Parathyroid adenoma (tissue), 2 donors: ENCODE results near the gene POU3F1.

ENCODE experiments used
- H2AFZ ChIP-seq: fragments of 300-600 bp; sonication (generic); one replicate; pipeline ENCODE4 v1.7.0; 2017; ENCODE audit warnings: antibody characterized with exemption, mild to moderate bottlenecking
- H3K27ac ChIP-seq: fragments of 300-600 bp; sonication (generic); one replicate; pipeline ENCODE4 v1.7.0; 2017
- H3K27me3 ChIP-seq: fragments of 300-600 bp; sonication (generic); one replicate; pipeline ENCODE4 v1.7.0; 2017; ENCODE audit warnings: low read length; ENCODE audit not compliant: control insufficient read depth, insufficient read depth
- H3K36me3 ChIP-seq: fragments of 300-600 bp; sonication (generic); one replicate; pipeline ENCODE4 v1.7.0; 2017; ENCODE audit warnings: low read length; ENCODE audit not compliant: control insufficient read depth, insufficient read depth
- H3K4me1 ChIP-seq: fragments of 300-600 bp; sonication (generic); one replicate; pipeline ENCODE4 v1.7.0; 2017; ENCODE audit warnings: control low read depth
- H3K4me2 ChIP-seq: fragments of 300-600 bp; sonication (generic); one replicate; pipeline ENCODE4 v1.7.0; 2017; ENCODE audit warnings: low read length
- H3K4me3 ChIP-seq: fragments of 300-600 bp; sonication (generic); one replicate; pipeline ENCODE4 v1.7.0; 2017; ENCODE audit warnings: low read depth, low read length
- H3K79me2 ChIP-seq: fragments of 300-600 bp; sonication (generic); one replicate; pipeline ENCODE4 v1.7.0; 2017; ENCODE audit warnings: control low read depth
- H3K9ac ChIP-seq: fragments of 300-600 bp; sonication (generic); one replicate; pipeline ENCODE4 v1.7.0; 2017; ENCODE audit warnings: mild to moderate bottlenecking
- H3K9me3 ChIP-seq: fragments of 300-600 bp; sonication (generic); one replicate; pipeline ENCODE4 v1.7.0; 2017; ENCODE audit warnings: low read length; ENCODE audit not compliant: control insufficient read depth
- TF ChIP-seq, protein P1 (sequence below): fragments of 300-600 bp; sonication (generic); IDR thresholded peaks from one replicate; pipeline ENCODE4 v1.7.0; 2017; ENCODE audit warnings: antibody characterized with exemption, mild to moderate bottlenecking
- donor health status: primary hyperparathyroidism.

POU3F1 gene

GRCh38 chr1:38046333-38046883 is at the start of gene POU3F1:
TSS of gene POU3F1 (minus strand) at chr1:38046793. CDS start at chr1:38046743, 50 bp downstream.
- H3K27ac ChIP-seq: no peak within 1 kb of the TSS
- no peaks in the 10 kb centered on the region for H3K79me2 ChIP-seq
- H3K9ac ChIP-seq: no peak within 1 kb of the TSS
- peak within 1 kb of the TSS; percentile 68 for H2AFZ ChIP-seq
- no peaks in the 10 kb centered on the region for H3K27me3 ChIP-seq
- H3K4me3 ChIP-seq: peak within 1 kb of the TSS; percentile 63
- no peaks in the 10 kb centered on the region for H3K4me1 ChIP-seq
- TF ChIP-seq, protein P1, sequence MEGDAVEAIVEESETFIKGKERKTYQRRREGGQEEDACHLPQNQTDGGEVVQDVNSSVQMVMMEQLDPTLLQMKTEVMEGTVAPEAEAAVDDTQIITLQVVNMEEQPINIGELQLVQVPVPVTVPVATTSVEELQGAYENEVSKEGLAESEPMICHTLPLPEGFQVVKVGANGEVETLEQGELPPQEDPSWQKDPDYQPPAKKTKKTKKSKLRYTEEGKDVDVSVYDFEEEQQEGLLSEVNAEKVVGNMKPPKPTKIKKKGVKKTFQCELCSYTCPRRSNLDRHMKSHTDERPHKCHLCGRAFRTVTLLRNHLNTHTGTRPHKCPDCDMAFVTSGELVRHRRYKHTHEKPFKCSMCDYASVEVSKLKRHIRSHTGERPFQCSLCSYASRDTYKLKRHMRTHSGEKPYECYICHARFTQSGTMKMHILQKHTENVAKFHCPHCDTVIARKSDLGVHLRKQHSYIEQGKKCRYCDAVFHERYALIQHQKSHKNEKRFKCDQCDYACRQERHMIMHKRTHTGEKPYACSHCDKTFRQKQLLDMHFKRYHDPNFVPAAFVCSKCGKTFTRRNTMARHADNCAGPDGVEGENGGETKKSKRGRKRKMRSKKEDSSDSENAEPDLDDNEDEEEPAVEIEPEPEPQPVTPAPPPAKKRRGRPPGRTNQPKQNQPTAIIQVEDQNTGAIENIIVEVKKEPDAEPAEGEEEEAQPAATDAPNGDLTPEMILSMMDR: no peak
- peak within 1 kb of the TSS; percentile 87 for H3K4me2 ChIP-seq
- H3K36me3 ChIP-seq: no peaks in the 10 kb centered on the region
- H3K9me3 ChIP-seq: no peaks in the 10 kb centered on the region

- no peaks in the 10 kb centered on the region for H3K79me2 ChIP-seq
- no peak overlapping the region for H3K27ac ChIP-seq
- no peaks in the 10 kb centered on the region for H3K9me3 ChIP-seq
- H3K4me3 ChIP-seq: no peak overlapping the region
- H3K9ac ChIP-seq: no peak overlapping the region
- no peaks in the 10 kb centered on the region for H3K36me3 ChIP-seq
- H3K4me1 ChIP-seq: peaks cover 2% of the 10 kb centered on the region
- no peak overlapping the region for H3K4me2 ChIP-seq
- no peak overlapping the region for H2AFZ ChIP-seq
- TF ChIP-seq, protein P1: no peak
- H3K27me3 ChIP-seq: no peaks in the 10 kb centered on the region
These were observed 48.9 kb upstream of the POU3F1 start for GRCh38 chr1:38095454-38095931.

DNA sequence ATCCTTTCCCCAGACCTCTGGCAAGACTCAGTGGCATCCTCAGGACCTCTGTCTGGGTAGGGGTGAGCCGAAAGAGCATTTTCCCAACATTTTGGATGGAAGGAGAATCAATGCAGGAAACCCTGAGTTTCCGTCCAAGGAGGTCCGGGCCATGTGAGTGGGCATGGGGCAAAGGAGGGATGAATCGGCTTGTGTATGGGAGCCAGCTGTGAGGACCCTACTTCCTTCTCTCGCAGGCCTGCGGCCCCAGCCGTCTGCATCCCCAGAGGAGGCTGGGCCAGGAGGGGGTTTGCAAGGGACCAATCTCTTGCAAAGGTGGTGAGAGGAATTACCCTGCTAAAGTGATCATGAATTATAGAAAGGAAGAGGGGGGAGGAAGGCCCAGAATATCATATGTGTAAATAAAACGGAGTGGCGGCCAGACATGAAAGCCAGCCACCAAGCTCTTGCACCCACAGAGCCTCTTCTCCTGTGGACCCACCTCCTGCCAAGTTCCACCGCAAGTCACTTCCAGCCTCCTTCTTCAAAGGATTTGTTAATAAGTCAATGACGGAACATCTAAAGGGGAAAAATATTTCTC is 48.2 kb upstream of the POU3F1 start:
- no peak overlapping the region for H3K4me2 ChIP-seq
- no peak overlapping the region for H3K4me3 ChIP-seq
- no peaks in the 10 kb centered on the region for H3K79me2 ChIP-seq
- no peaks in the 10 kb centered on the region for H3K36me3 ChIP-seq
- no peaks in the 10 kb centered on the region for H3K9me3 ChIP-seq
- no peak overlapping the region for H3K27ac ChIP-seq
- no peak overlapping the region for H2AFZ ChIP-seq
- no peak overlapping the region for H3K9ac ChIP-seq
- TF ChIP-seq, protein P1: no peak
- peaks cover 2% of the 10 kb centered on the region for H3K4me1 ChIP-seq
- H3K27me3 ChIP-seq: no peaks in the 10 kb centered on the region

DNA sequence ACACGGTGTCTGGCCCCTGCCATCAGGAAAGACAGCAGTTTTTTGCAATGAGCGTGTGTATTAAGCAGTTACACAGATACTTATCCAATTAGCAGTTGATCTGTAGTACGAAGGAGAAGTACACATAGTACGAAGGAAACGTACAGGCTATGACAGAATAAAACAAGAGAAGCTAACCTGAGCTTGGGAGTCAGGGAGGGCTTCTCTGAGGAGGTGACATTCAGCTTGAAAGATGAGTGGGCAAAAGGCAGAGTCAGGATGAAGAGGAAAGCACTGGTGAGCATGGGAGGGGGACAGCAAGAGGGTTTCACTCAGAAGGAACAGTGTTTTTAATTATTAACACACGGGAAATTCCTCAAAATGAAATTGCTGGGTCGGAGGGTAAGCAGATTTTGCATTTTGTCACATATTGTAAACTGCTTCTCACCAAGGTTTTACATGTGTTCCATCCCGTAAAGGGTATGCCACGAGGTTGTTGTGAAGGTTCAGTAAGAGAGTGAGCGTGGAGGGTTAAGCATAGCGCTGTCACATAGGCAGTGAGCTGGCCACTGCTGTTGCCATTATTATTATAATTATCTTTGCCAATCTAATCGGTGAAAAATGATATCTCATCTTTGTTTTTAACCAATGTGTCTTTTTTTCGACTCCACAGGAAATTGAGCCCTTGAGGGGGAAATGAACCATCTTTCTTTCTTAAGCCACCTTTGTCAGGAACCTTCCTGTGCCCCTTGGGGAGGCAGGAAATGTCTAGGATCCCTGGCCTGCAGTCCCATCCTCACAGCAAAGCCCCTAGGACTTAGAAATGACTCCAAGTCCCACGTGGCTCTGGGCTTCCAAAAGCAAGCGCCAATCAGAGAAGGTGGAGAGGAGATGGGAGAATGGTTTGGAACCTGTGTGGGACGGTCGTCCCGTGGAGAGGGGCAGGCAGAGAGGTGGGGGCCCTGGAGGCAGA is 47.3 kb upstream of the POU3F1 start:
- H3K4me2 ChIP-seq: no peak overlapping the region
- no peak overlapping the region for H3K4me3 ChIP-seq
- TF ChIP-seq, protein P1: no peak
- H3K36me3 ChIP-seq: no peaks in the 10 kb centered on the region
- peaks cover 2% of the 10 kb centered on the region for H3K4me1 ChIP-seq
- H3K9me3 ChIP-seq: no peaks in the 10 kb centered on the region
- H3K79me2 ChIP-seq: no peaks in the 10 kb centered on the region
- no peaks in the 10 kb centered on the region for H3K27me3 ChIP-seq
- no peak overlapping the region for H2AFZ ChIP-seq
- no peak overlapping the region for H3K27ac ChIP-seq
- H3K9ac ChIP-seq: no peak overlapping the region
